Mucosa of stomach (tissue), 1 donor: ENCODE results near the gene FOXD3.

Experiments used
- H3K27me3 ChIP-seq: one replicate; pipeline ENCODE4 v1.7.0; 2013; ENCODE audit warnings: mild to moderate bottlenecking, low read length; ENCODE audit not compliant: control insufficient read depth, insufficient read depth
- H3K36me3 ChIP-seq: one replicate; pipeline ENCODE4 v1.7.0; 2013; ENCODE audit warnings: low read length; ENCODE audit not compliant: control insufficient read depth, insufficient read depth
- H3K4me1 ChIP-seq: one replicate; pipeline ENCODE4 v1.7.0; 2013; ENCODE audit warnings: mild to moderate bottlenecking, low read length; ENCODE audit not compliant: control insufficient read depth, insufficient read depth
- H3K4me3 ChIP-seq: one replicate; pipeline ENCODE4 v1.7.0; 2013; ENCODE audit warnings: low read length
- H3K9ac ChIP-seq: one replicate; pipeline ENCODE4 v1.7.0; 2013; ENCODE audit warnings: mild to moderate bottlenecking, low read length, moderate library complexity
- H3K9me3 ChIP-seq: one replicate; pipeline ENCODE4 v1.7.0; 2013; ENCODE audit warnings: mild to moderate bottlenecking, low read length, moderate library complexity; ENCODE audit not compliant: control insufficient read depth
- donor health status: Pancreatic carcinoma.

Gene FOXD3

GRCh38 chr1:63323865-63324778 lies 1.8 kb downstream of the FOXD3 start:
- Histone ChIP-seq H3K4me1 (peaks cover 31% of the 10 kb centered on the region), H3K36me3 (no peaks in the 10 kb centered on the region), H3K4me3 (no peak overlapping the region), H3K9me3 (no peaks in the 10 kb centered on the region), H3K27me3 (peaks cover 99% of the 10 kb centered on the region), H3K9ac (no peak overlapping the region)

GRCh38 chr1:63324779-63325119 lies 2.4 kb downstream of the FOXD3 start:
- Histone ChIP-seq H3K9me3 (no peaks in the 10 kb centered on the region), H3K9ac (no peak overlapping the region), H3K36me3 (no peaks in the 10 kb centered on the region), H3K4me3 (no peak overlapping the region), H3K27me3 (peaks cover 99% of the 10 kb centered on the region), H3K4me1 (peaks cover 26% of the 10 kb centered on the region)

GRCh38 chr1:63325279-63325985 lies 3.1 kb downstream of the FOXD3 start:
- Histone ChIP-seq H3K4me3 (no peak overlapping the region), H3K36me3 (no peaks in the 10 kb centered on the region), H3K27me3 (peaks cover 99% of the 10 kb centered on the region), H3K4me1 (peaks cover 19% of the 10 kb centered on the region), H3K9me3 (no peaks in the 10 kb centered on the region), H3K9ac (no peak overlapping the region)

DNA sequence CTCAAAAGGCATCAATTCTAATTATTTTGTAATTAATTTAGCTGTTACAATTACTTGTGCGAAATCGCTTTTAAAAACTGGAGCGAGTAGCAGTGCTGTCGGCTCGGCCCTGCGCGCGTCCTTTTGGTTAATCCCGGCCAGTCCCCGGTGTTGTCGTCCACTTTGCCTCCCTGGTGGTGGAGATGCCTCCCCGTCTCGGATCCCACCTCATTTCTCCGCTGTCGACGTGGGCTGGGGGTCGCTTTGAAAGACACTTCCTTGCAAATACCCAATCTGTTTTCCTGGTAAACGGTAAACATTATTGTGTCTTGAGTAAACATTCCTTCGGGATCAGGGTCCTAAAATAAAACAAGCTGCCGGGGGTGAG lies 3.7 kb downstream of the FOXD3 start:
- no peak overlapping the region for H3K4me3 ChIP-seq
- peaks cover 18% of the 10 kb centered on the region for H3K4me1 ChIP-seq
- no peaks in the 10 kb centered on the region for H3K36me3 ChIP-seq
- no peaks in the 10 kb centered on the region for H3K9me3 ChIP-seq
- H3K9ac ChIP-seq: no peak overlapping the region
- H3K27me3 ChIP-seq: peaks cover 100% of the 10 kb centered on the region

DNA sequence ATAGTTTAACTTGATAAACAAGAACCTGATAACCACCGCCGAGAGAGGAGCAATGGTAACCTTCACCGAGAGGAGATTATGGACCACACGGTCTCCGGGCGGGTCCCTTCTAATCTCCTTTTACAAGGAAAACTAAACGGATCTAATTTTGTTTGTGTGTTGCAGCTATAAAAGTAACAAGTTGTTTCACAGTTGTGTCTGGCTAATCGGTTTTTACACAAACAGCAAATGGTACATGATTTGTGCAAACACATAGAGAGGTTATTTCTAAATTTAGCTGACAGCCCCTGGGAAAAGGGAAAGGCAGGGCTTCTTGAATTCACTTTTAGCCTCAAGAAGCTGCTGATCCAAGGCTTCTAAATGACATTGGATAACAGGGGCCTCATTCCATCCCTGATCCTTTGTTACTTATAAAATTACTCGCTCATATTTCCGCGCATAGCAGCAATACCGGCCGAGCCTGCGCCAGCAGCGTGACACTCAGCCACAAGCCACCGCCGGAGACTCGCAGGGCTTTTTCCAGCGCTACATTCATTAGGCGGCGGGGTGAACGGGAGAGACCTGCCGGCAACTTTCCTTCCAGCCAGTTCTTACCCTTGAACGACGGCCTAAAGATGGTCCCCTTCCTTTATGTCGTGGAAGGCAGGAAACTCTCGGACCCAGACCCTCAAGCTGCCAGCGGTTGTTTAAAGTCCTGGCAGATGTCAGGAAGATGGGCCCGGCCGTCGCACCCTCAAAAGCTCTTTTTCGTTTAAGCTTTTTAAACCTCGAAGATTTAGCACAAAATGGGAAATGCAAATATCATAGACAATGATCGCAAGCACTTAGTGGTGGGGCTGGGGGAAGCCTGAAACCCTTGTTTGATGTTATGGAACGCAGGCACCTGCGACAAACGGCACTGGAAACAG lies 4.4 kb downstream of the FOXD3 start:
- Histone ChIP-seq H3K27me3 (peaks cover 98% of the 10 kb centered on the region), H3K4me3 (no peak overlapping the region)

GRCh38 chr1:63327417-63328054 lies 5.2 kb downstream of the FOXD3 start:
- peaks cover 11% of the 10 kb centered on the region for H3K4me1 ChIP-seq
- H3K36me3 ChIP-seq: no peaks in the 10 kb centered on the region
- no peaks in the 10 kb centered on the region for H3K9me3 ChIP-seq
- H3K27me3 ChIP-seq: peaks cover 98% of the 10 kb centered on the region
- H3K9ac ChIP-seq: no peak overlapping the region
- no peak overlapping the region for H3K4me3 ChIP-seq

More for the DNA sequence above, 4.4 kb downstream of the FOXD3 start:
- Histone ChIP-seq H3K9me3 (no peaks in the 10 kb centered on the region), H3K9ac (no peak overlapping the region), H3K36me3 (no peaks in the 10 kb centered on the region), H3K4me1 (peaks cover 16% of the 10 kb centered on the region)

DNA sequence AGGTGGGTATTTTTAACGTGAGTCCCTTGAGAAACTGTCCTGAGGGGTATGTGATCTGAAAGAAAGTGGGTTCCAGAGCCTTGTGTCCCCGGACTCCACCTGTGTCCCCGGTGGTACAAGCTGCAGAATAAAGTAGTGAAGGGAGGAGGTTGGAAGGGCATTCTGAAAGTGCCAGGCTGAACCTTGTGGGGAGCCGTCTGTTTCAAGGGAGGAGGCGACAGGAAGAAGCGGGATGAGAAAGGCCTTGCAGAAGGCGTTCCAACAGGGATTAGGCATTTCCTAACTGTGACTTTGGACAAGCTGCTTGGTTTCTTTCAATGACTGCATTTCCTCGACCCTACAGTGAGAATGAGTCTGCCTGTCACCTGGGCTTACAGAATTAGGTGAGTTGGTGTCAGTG lies 5.8 kb downstream of the FOXD3 start:
- peaks cover 98% of the 10 kb centered on the region for H3K27me3 ChIP-seq
- H3K4me1 ChIP-seq: peaks cover 5% of the 10 kb centered on the region
- H3K9me3 ChIP-seq: no peaks in the 10 kb centered on the region
- no peak overlapping the region for H3K9ac ChIP-seq
- H3K4me3 ChIP-seq: no peak overlapping the region
- H3K36me3 ChIP-seq: no peaks in the 10 kb centered on the region

- Histone ChIP-seq H3K9ac (no peak overlapping the region), H3K36me3 (no peaks in the 10 kb centered on the region), H3K4me3 (no peak overlapping the region), H3K27me3 (peaks cover 96% of the 10 kb centered on the region), H3K9me3 (no peaks in the 10 kb centered on the region), H3K4me1 (peaks cover 4% of the 10 kb centered on the region)
Observed at GRCh38 chr1:63328781-63329180, 6.4 kb downstream of the FOXD3 start.

- Histone ChIP-seq H3K9me3 (no peaks in the 10 kb centered on the region), H3K4me3 (no peak overlapping the region), H3K9ac (no peak overlapping the region), H3K36me3 (no peaks in the 10 kb centered on the region), H3K4me1 (peaks cover 4% of the 10 kb centered on the region), H3K27me3 (peaks cover 86% of the 10 kb centered on the region)
Observed at GRCh38 chr1:63329621-63330330, 7.4 kb downstream of the FOXD3 start.

- Histone ChIP-seq H3K4me3 (no peak overlapping the region), H3K36me3 (no peaks in the 10 kb centered on the region), H3K9ac (no peak overlapping the region), H3K4me1 (peaks cover 4% of the 10 kb centered on the region), H3K27me3 (peaks cover 80% of the 10 kb centered on the region), H3K9me3 (no peaks in the 10 kb centered on the region)
Observed at GRCh38 chr1:63330331-63330916, 8.1 kb downstream of the FOXD3 start.

GRCh38 chr1:63342402-63342801 lies 20.0 kb downstream of the FOXD3 start:
- Histone ChIP-seq H3K9me3 (no peaks in the 10 kb centered on the region), H3K9ac (no peak overlapping the region), H3K36me3 (no peaks in the 10 kb centered on the region), H3K4me1 (no peaks in the 10 kb centered on the region), H3K27me3 (peaks cover 7% of the 10 kb centered on the region), H3K4me3 (no peak overlapping the region)
